H1 (cell line): ENCODE measurements around the gene FSIP1. TPM values are rescaled to one million over a fixed set of nuclear protein-coding genes. Genes with fewer than 3 reads are reported as not detected.

ENCODE experiments used
- CTCF ChIA-PET: fragments of 300-600 bp; sonication (Branson Sonifier 250); formaldehyde crosslinking; loops from one replicate; lab custom pipeline; 2021; ENCODE audit not compliant: partially characterized antibody; lab: Charles Lee
- POLR2A ChIA-PET: fragments of 300-600 bp; sonication (Branson Sonifier 250); formaldehyde crosslinking; loops from one replicate; lab custom pipeline; 2021; ENCODE audit warnings: inconsistent platforms; ENCODE audit not compliant: partially characterized antibody; lab: Charles Lee
- DNase-seq, 2 experiments: peaks; one replicate each; pipeline versions ENCODE4 v3.0.0 to v3.0.0-alpha.2; 2010 to 2022; ENCODE audit warnings: low spot score in 2 of 2, low read depth in 1 of 2, mixed read lengths in 1 of 2
- FAIRE-seq: peaks from 2 replicates; lab custom pipeline; 2011; peaks lifted over from hg19 to GRCh38; lab: Jason Lieb, UNC
- H2AFZ ChIP-seq: 2 replicates; pipeline ENCODE4 v1.8.1; 2012; ENCODE audit warnings: low read length, inconsistent platforms
- H2AK5ac ChIP-seq: 2 replicates; pipeline ENCODE4 v1.6.1; 2013; ENCODE audit warnings: low read depth, low read length
- H2BK120ac ChIP-seq: replicated peaks from 2 replicates; pipeline ENCODE3; 2013; ENCODE audit warnings: low read depth, low read length, inconsistent platforms
- H2BK12ac ChIP-seq: 2 replicates; pipeline ENCODE4 v1.6.1; 2013; ENCODE audit warnings: low read depth, low read length
- H2BK15ac ChIP-seq: 2 replicates; pipeline ENCODE4 v1.6.1; 2013; ENCODE audit warnings: low read length
- H2BK20ac ChIP-seq: 2 replicates; pipeline ENCODE4 v1.6.1; 2013; ENCODE audit warnings: low read length
- H2BK5ac ChIP-seq: 2 replicates; pipeline ENCODE4 v1.6.1; 2013; ENCODE audit warnings: low read depth, low read length
- H3K14ac ChIP-seq: 2 replicates; pipeline ENCODE4 v1.6.1; 2013; ENCODE audit warnings: inconsistent platforms; ENCODE audit not compliant: insufficient read length
- H3K18ac ChIP-seq: 2 replicates; pipeline ENCODE4 v1.6.1; 2013; ENCODE audit warnings: low read length; ENCODE audit errors: extremely low read depth
- H3K23ac ChIP-seq: 2 replicates; pipeline ENCODE4 v1.6.1; 2013; ENCODE audit warnings: inconsistent platforms; ENCODE audit not compliant: insufficient read length
- H3K23me2 ChIP-seq: 2 replicates; pipeline ENCODE4 v1.6.1; 2013; ENCODE audit warnings: low read depth, low read length
- H3K27ac ChIP-seq: 2 replicates; pipeline ENCODE4 v1.6.1; 2011; ENCODE audit warnings: low read depth, low read length, inconsistent platforms
- H3K27me3 ChIP-seq, 4 experiments: replicated peaks in 1 of 4; 1 replicate in 1 of 4; 2 replicates in 3 of 4; pipeline versions ENCODE4 v1.6.1 to v1.8.1; 2011 to 2013; ENCODE audit warnings: low read length in 3 of 4, mild to moderate bottlenecking in 3 of 4, inconsistent platforms in 2 of 4, mixed read lengths in 2 of 4, moderate library complexity in 1 of 4; ENCODE audit not compliant: control insufficient read depth in 3 of 4, insufficient read depth in 3 of 4; ENCODE audit errors: extremely low read depth in 1 of 4
- H3K36me3 ChIP-seq, 4 experiments: 2 replicates each; pipeline versions ENCODE4 v1.6.1 to v1.8.1; 2011 to 2013; ENCODE audit warnings: mild to moderate bottlenecking in 4 of 4, low read length in 3 of 4, moderate library complexity in 2 of 4, control low read depth in 1 of 4, inconsistent platforms in 1 of 4; ENCODE audit not compliant: insufficient read depth in 4 of 4, control insufficient read depth in 2 of 4
- H3K4ac ChIP-seq: replicated peaks from 2 replicates; pipeline ENCODE3; 2013; ENCODE audit warnings: low read length, low read depth, mixed read lengths, inconsistent platforms; ENCODE audit not compliant: insufficient read length
- H3K4me1 ChIP-seq, 4 experiments: replicated peaks in 1 of 4; 1 replicate in 1 of 4; 2 replicates in 3 of 4; pipeline versions ENCODE4 v1.6.1 to v1.8.1; 2011 to 2013; ENCODE audit warnings: low read length in 3 of 4, inconsistent platforms in 2 of 4, mixed read lengths in 1 of 4; ENCODE audit not compliant: insufficient read depth in 4 of 4, control insufficient read depth in 3 of 4
- H3K4me2 ChIP-seq, 2 experiments: 2 replicates each; pipeline versions ENCODE4 v1.6.1 to v1.8.1; 2011 to 2013; ENCODE audit warnings: low read depth in 2 of 2, low read length in 2 of 2, control low read depth in 1 of 2, inconsistent platforms in 1 of 2, mild to moderate bottlenecking in 1 of 2; ENCODE audit not compliant: insufficient read depth in 1 of 2
- H3K4me3 ChIP-seq, 4 experiments: fragments of 200-600, 300-600 bp in 1 of 4; sonication (generic), shearing (Covaris generic), sonication (Bioruptor Twin) in 1 of 4; 2 replicates each; pipeline versions ENCODE4 v1.5.1 to v1.8.1; 2011 to 2016; ENCODE audit warnings: low read length in 4 of 4, low read depth in 3 of 4, control low read depth in 2 of 4, inconsistent platforms in 2 of 4, mild to moderate bottlenecking in 2 of 4, mixed read lengths in 1 of 4, moderate library complexity in 1 of 4; ENCODE audit not compliant: insufficient read depth in 2 of 4; ENCODE audit errors: extremely low read depth in 1 of 4
- H3K56ac ChIP-seq: replicated peaks from 2 replicates; pipeline ENCODE3; 2013; ENCODE audit warnings: low read depth, mild to moderate bottlenecking, mixed read lengths, low read length, inconsistent platforms; ENCODE audit not compliant: insufficient read length
- H3K79me1 ChIP-seq: 2 replicates; pipeline ENCODE4 v1.6.1; 2013; ENCODE audit warnings: low read depth, low read length, control low read depth
- H3K79me2 ChIP-seq, 2 experiments: 2 replicates each; pipeline versions ENCODE4 v1.6.1 to v1.8.1; 2012 to 2013; ENCODE audit warnings: low read length in 2 of 2, mild to moderate bottlenecking in 2 of 2, inconsistent platforms in 1 of 2; ENCODE audit not compliant: insufficient read depth in 2 of 2, control insufficient read depth in 1 of 2
- H3K9ac ChIP-seq, 4 experiments: replicated peaks in 1 of 4; 1 replicate in 1 of 4; 2 replicates in 3 of 4; pipeline versions ENCODE4 v1.6.1 to v1.8.1; 2011 to 2013; ENCODE audit warnings: low read depth in 3 of 4, low read length in 3 of 4, control low read depth in 2 of 4, mild to moderate bottlenecking in 2 of 4, moderate library complexity in 2 of 4, inconsistent platforms in 1 of 4; ENCODE audit errors: extremely low read depth in 1 of 4
- H3K9me3 ChIP-seq, 2 experiments: 2 replicates each; pipeline versions ENCODE4 v1.6.1 to v1.8.1; 2012 to 2013; ENCODE audit warnings: mild to moderate bottlenecking in 2 of 2, moderate library complexity in 2 of 2, control low read depth in 1 of 2, inconsistent platforms in 1 of 2, low read depth in 1 of 2, low read length in 1 of 2, mixed read lengths in 1 of 2; ENCODE audit not compliant: insufficient read depth in 2 of 2
- H4K20me1 ChIP-seq, 2 experiments: replicated peaks in 1 of 2; 2 replicates each; pipeline versions ENCODE3 to v1.8.1; 2011 to 2013; ENCODE audit warnings: inconsistent platforms in 2 of 2, low read length in 2 of 2, mild to moderate bottlenecking in 1 of 2; ENCODE audit not compliant: insufficient read depth in 2 of 2, control insufficient read depth in 1 of 2
- H4K5ac ChIP-seq: 2 replicates; pipeline ENCODE4 v1.6.1; 2013; ENCODE audit warnings: low read length, low read depth, mixed read lengths, inconsistent platforms; ENCODE audit not compliant: insufficient read length
- H4K8ac ChIP-seq: 2 replicates; pipeline ENCODE4 v1.8.0; 2013; ENCODE audit warnings: mild to moderate bottlenecking, moderate library complexity, low read length, inconsistent platforms; ENCODE audit not compliant: insufficient read depth; ENCODE audit errors: extremely low read depth
- H4K91ac ChIP-seq: replicated peaks from 2 replicates; pipeline ENCODE3; 2013; ENCODE audit warnings: low read length, mixed read lengths, inconsistent platforms; ENCODE audit not compliant: insufficient read length
- CHD2 ChIP-seq: IDR thresholded peaks from 2 replicates; pipeline ENCODE4 v1.6.1; 2012; ENCODE audit warnings: low read length, improper control_type of control experiment
- CTBP2 ChIP-seq: IDR thresholded peaks from 2 replicates; pipeline ENCODE4 v1.7.0; 2011; ENCODE audit warnings: borderline replicate concordance, mild to moderate bottlenecking, moderate library complexity, mixed read lengths, low read length; ENCODE audit not compliant: insufficient read depth, insufficient read length
- EGR1 ChIP-seq: IDR thresholded peaks from 2 replicates; pipeline ENCODE4 v1.6.1; 2011; ENCODE audit warnings: low read depth, low read length, borderline replicate concordance
- EZH2 ChIP-seq: fragments of 200-600 bp; sonication (generic); IDR thresholded peaks from 2 replicates; pipeline ENCODE4 v1.7.1; 2012; ENCODE audit warnings: low read depth, mild to moderate bottlenecking, moderate library complexity, low read length, inconsistent platforms; ENCODE audit not compliant: severe bottlenecking
- GTF2F1 ChIP-seq: IDR thresholded peaks from 2 replicates; pipeline ENCODE4 v1.6.1; 2012; ENCODE audit warnings: low read depth, low read length, improper control_type of control experiment, borderline replicate concordance
- PHF8 ChIP-seq: fragments of 200-600 bp; sonication (generic); conservative IDR thresholded peaks from 2 replicates; pipeline ENCODE4 v1.7.1; 2012; ENCODE audit warnings: low read depth, mild to moderate bottlenecking, inconsistent platforms, low read length, moderate library complexity
- POLR2A ChIP-seq, 2 experiments: IDR thresholded peaks; 1 replicate in 1 of 2; 2 replicates in 1 of 2; pipeline ENCODE4 v1.6.1; 2011; ENCODE audit warnings: low read depth in 2 of 2, low read length in 2 of 2, mild to moderate bottlenecking in 2 of 2; ENCODE audit errors: control extremely low read depth in 1 of 2
- POLR2AphosphoS5 ChIP-seq: IDR thresholded peaks from 2 replicates; pipeline ENCODE4 v1.6.1; 2011; ENCODE audit warnings: low read depth, low read length
- RXRA ChIP-seq: IDR thresholded peaks from 2 replicates; pipeline ENCODE4 v1.6.1; 2011; ENCODE audit warnings: low read depth, mild to moderate bottlenecking, low read length, moderate library complexity; ENCODE audit not compliant: insufficient read depth
- TAF1 ChIP-seq: IDR thresholded peaks from 2 replicates; pipeline ENCODE4 v1.6.1; 2011; ENCODE audit warnings: mild to moderate bottlenecking, low read depth, low read length
- TAF7 ChIP-seq: optimal IDR thresholded peaks from 2 replicates; pipeline ENCODE3; 2011; ENCODE audit warnings: low read depth, mild to moderate bottlenecking, inconsistent platforms, low read length, moderate library complexity, borderline replicate concordance
- WGBS, 2 experiments: shearing (Covaris generic) in 1 of 2; methylation state at CpG; one replicate each; pipeline versions ENCODE4 v1.1.6 to v1.1.7; 2013 to 2015; ENCODE audit warnings: low lambda C conversion rate in 2 of 2, mixed read lengths in 2 of 2, inconsistent platforms in 1 of 2, low coverage in 1 of 2, missing lambda C conversion rate in 1 of 2; ENCODE audit not compliant: insufficient replicate concordance in 2 of 2, insufficient coverage in 1 of 2, insufficient read length in 1 of 2; ENCODE audit errors: extremely low coverage in 1 of 2, missing lambda C conversion rate in 1 of 2; 5-methylcytosine and 5-hydroxymethylcytosine counted together
- polyA plus RNA-seq, 7 experiments: library from polyadenylated mRNA; depleted of rRNA in 3 of 7; stranded (reverse) in 5 of 7; unstranded in 2 of 7; fragments of >200 nt in 5 of 7; fragments of 200-250 nt in 2 of 7; gene quantifications; 1 replicate in 5 of 7; 2 replicates in 1 of 7; 4 replicates in 1 of 7; pipeline versions ENCODE4 v1.2.1 to v1.2.3, GENCODE V29; 2011 to 2013; ENCODE audit warnings: missing spikeins in 2 of 7, mixed read lengths in 2 of 7
- total RNA-seq: library from RNA; stranded (reverse); fragmentation: NEBNext Ultra II Directional; extraction: Animal tissue kit (Norgen Biotek cat#: 25700); gene quantifications from 2 replicates; pipeline ENCODE4 v1.2.1, GENCODE V29; 2021

The FSIP1 gene
- total and polyA plus RNA-seq, 2 of the 8 experiments (the other 6 are each of a cell fraction or from before 2014, with no cell fraction given): 0.18 to 1.3 TPM

DNA sequence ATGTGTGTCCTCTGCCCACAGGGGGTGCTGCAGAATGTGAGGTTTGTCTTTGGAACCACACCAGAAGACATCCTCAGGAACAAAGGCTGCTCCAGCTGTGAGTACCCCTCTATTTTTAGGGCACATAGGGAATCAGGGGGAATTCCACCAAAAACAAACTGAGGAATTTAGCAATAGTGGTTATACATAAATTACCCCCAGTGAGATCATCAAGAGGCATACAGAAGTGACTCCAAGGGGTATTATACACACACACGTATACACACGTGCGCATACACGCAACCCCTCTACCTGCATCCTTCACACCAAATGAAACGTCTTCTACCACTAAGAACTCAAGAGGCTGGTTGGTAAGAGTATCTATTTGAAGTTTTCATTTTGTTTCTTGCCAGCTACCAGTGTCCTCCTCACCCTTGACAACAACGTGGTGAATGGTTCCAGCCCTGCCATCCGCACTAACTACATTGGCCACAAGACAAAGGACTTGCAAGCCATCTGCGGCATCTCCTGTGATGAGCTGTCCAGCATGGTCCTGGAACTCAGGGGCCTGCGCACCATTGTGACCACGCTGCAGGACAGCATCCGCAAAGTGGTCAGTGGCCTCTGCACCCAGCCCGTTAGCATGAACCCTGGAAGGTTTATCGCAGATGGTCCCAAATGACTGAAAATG, 198.9 kb downstream of the FSIP1 start:
- FAIRE-seq: no peak
- Histone ChIP-seq H3K23ac (no peak overlapping the region), H3K27me3 (peaks cover 0 to 5% (median 0%) of the 10 kb centered on the region in 4 experiments; a peak in 2 of 7 replicates), H3K36me3 (peaks cover 39 to 62% (median 54%) of the 10 kb centered on the region in 4 experiments), H3K4me3 (no peak overlapping the region), H3K79me2 (peaks cover 0 to 20% of the 10 kb centered on the region in 2 experiments; a peak in 2 of 4 replicates), H3K4me1 (peaks cover 9 to 24% (median 11%) of the 10 kb centered on the region in 4 experiments), H2AK5ac (no peak overlapping the region), H3K14ac (no peak overlapping the region), H3K23me2 (peaks cover 10% of the 10 kb centered on the region), H3K56ac (no peak overlapping the region), H2AFZ (no peak overlapping the region), H2BK20ac (no peak overlapping the region), H2BK15ac (no peak overlapping the region), H4K20me1 (peaks cover 0 to 2% of the 10 kb centered on the region in 2 experiments), H2BK120ac (no peak overlapping the region), H2BK12ac (no peak overlapping the region), H3K4me2 (peak overlapping the region in 1 of 2 experiments; percentile 70; a peak in 1 of 4 replicates), H3K18ac (no peak overlapping the region), H3K79me1 (0 out of 2 replicates have a peak, but pooled peaks cover 3% of the 10 kb centered on the region), H2BK5ac (no peak overlapping the region), H4K8ac (no peak overlapping the region), H4K5ac (no peak overlapping the region), H3K9ac (no peak overlapping the region), H4K91ac (no peak overlapping the region), H3K27ac (no peak overlapping the region), H3K4ac (no peak overlapping the region), H3K9me3 (no peaks in the 10 kb centered on the region)
- no peak for DNase-seq
- 87% methylated on average over 13 of the region's 13 CpGs; no CpG with 5 or more reads in 1 of the 2 experiments for WGBS, 2 experiments
- POLR2A ChIA-PET: interaction anchor here (0.7 to 6.3 kb wide), 4 partner anchors 12 to 412 kb away, joined by 3 to 117 read pairs (median 22); no protein-coding TSS in a partner anchor
- CTCF ChIA-PET: interaction anchor here (0.9 to 3.5 kb wide), 10 partner anchors 8 to 428 kb away, joined by 3 to 15 read pairs (median 4); no protein-coding TSS in a partner anchor
- TF ChIP-seq GTF2F1 (no peak), EGR1 (no peak), RXRA (no peak), CHD2 (no peak), POLR2A (IDR thresholded peaks at IDR 0.05; ENCODE audit: control extremely low read depth in 1 of 2, low read depth in 2 of 2, low read length in 2 of 2) (peak; percentile 61 to 85; a peak in 2 of 3 replicates), CTBP2 (no peak), POLR2AphosphoS5 (peak; percentile 97), TAF7 (peak; percentile 55), EZH2 (no peak), TAF1 (peak; percentile 1; the same call in 1 of the 2 replicates), PHF8 (no peak)
